Activated T-helper 9 cell treated with anti-CD3 and anti-CD28 coated beads, Interleukin-2, amount 50 U/mL, for 16 hours (primary cell): Measurements from ENCODE around the gene HSH2D.
"Not testable (repeated sequence)": the region's sequence is repeated elsewhere in the genome, so short reads cannot be mapped to it uniquely, and the experiment has no call there.

Experiments
- DNase-seq: peaks from one replicate; pipeline ENCODE4 v3.0.0-alpha.2; 2020; ENCODE audit warnings: low read depth

The HSH2D gene

GRCh38 chr19:16155128-16155527 is 11.6 kb downstream of the HSH2D start:
- no peak for DNase-seq

- no peak for DNase-seq
These were observed 13.4 kb downstream of the HSH2D start for GRCh38 chr19:16156904-16157303.

GRCh38 chr19:16157601-16158000 is 14.1 kb downstream of the HSH2D start:
- DNase-seq, result no peak

- no peak for DNase-seq
These were observed 16.2 kb downstream of the HSH2D start for GRCh38 chr19:16159655-16160054.

- DNase-seq, result no peak
These were observed 17.0 kb downstream of the HSH2D start for GRCh38 chr19:16160445-16160942.

GRCh38 chr19:16160943-16161560 is 17.6 kb downstream of the HSH2D start:
- no peak for DNase-seq

- DNase-seq, result no peak
These were observed 18.4 kb downstream of the HSH2D start for GRCh38 chr19:16161840-16162239.

GRCh38 chr19:16164222-16164890 is 20.9 kb downstream of the HSH2D start:
- DNase-seq, result no peak

- DNase-seq, result no peak
These were observed 22.9 kb downstream of the HSH2D start for GRCh38 chr19:16166417-16166816.

- no peak for DNase-seq
These were observed 23.6 kb downstream of the HSH2D start for GRCh38 chr19:16167055-16167454.

GRCh38 chr19:16168465-16169081 is 25.1 kb downstream of the HSH2D start:
- no peak for DNase-seq

GRCh38 chr19:16170134-16170533 is 26.6 kb downstream of the HSH2D start:
- no peak for DNase-seq

GRCh38 chr19:16175954-16176353 is 32.5 kb downstream of the HSH2D start:
- no peak for DNase-seq

- DNase-seq, result not testable (repeated sequence)
These were observed 35.4 kb downstream of the HSH2D start for GRCh38 chr19:16178866-16179265.

GRCh38 chr19:16180611-16181010 is 37.1 kb downstream of the HSH2D start:
- no peak for DNase-seq

GRCh38 chr19:16184665-16185122 is 41.2 kb downstream of the HSH2D start:
- DNase-seq, result no peak

GRCh38 chr19:16185123-16185767 is 41.8 kb downstream of the HSH2D start, which contains the start of gene FAM32A:
FAM32A (plus strand) TSS chr19:16185410; CDS start chr19:16185443, 33 bp downstream.
- DNase-seq, result peak; percentile 98

- peak; percentile 24 for DNase-seq
These were observed 42.3 kb downstream of the HSH2D start for GRCh38 chr19:16185768-16186123.

GRCh38 chr19:16188521-16188920 is 45.0 kb downstream of the HSH2D start:
- DNase-seq, result no peak

GRCh38 chr19:16190198-16190597 is 46.7 kb downstream of the HSH2D start:
- no peak for DNase-seq

- DNase-seq, result no peak
These were observed 47.3 kb downstream of the HSH2D start for GRCh38 chr19:16190736-16191135.

GRCh38 chr19:16191216-16191908 is 47.9 kb downstream of the HSH2D start:
- no peak for DNase-seq
